Bronchial epithelial cell (primary cell): ENCODE results near the gene FEZ2. TPM values are rescaled to one million over a fixed set of nuclear protein-coding genes. Genes with fewer than 3 reads are reported as not detected.

Experiments used
- DNase-seq: peaks from one replicate; pipeline ENCODE4 v3.0.0-alpha.2; 2010; ENCODE audit warnings: low read depth
- FAIRE-seq: peaks from 2 replicates; lab custom pipeline; 2011; peaks lifted over from hg19 to GRCh38; lab: Jason Lieb, UNC
- H3K27me3 ChIP-seq: 2 replicates; pipeline ENCODE4 v1.5.1; 2011; ENCODE audit warnings: low read length; ENCODE audit not compliant: control insufficient read depth, insufficient read depth
- H3K36me3 ChIP-seq: 2 replicates; pipeline ENCODE4 v1.5.1; 2011; ENCODE audit warnings: low read length; ENCODE audit not compliant: control insufficient read depth, insufficient read depth
- H3K4me3 ChIP-seq: 2 replicates; pipeline ENCODE4 v1.5.1; 2011; ENCODE audit warnings: mild to moderate bottlenecking, low read depth, low read length, control low read depth
- CTCF ChIP-seq: IDR thresholded peaks from 2 replicates; pipeline ENCODE4 v1.5.1; 2011; ENCODE audit warnings: mild to moderate bottlenecking, moderate library complexity, low read length, control low read depth, inconsistent platforms; ENCODE audit not compliant: insufficient read depth, severe bottlenecking
- total RNA-seq: library from RNA; depleted of rRNA; stranded (reverse); fragments of >200 nt; gene quantifications from 2 replicates; pipeline ENCODE4 v1.2.1, GENCODE V29; 2014

The FEZ2 gene
- total RNA-seq, 1 donor from 2014 or later: 46.3 TPM

DNA sequence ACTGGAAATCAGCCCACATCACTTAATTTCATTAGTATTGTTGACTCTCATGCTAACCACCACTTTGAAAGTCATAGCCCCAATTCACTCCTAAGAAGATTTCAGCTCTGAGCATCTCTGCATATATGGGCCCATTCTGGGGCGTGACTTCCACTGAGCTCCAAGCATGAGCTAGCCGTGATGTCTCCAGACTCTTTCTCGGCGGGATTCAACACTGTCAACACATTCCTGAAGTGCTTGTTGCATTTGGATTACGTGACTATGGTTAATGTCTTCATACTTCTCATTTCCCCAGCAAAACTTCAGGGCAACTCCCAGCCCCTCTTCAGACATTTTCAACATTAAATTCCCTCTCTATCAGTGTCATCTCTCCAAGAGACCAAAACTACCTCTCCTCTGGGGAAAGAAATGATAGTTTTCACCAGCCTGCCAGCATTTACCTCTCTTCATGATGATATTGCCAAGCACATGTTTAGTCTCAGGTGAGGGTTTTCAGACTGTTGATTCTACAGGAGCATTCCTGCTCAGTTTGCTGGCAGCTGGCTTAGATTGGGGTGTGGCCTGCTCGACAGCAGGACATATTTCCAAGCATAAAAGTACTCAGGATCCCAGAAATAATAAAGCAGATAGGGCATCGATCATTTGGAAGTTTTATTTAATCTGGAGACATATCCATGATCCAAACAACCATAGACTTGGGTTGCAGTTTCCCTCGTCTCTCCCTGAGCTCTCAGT, 81.7 kb downstream of the FEZ2 start:
- no peak for TF ChIP-seq CTCF
- no peak overlapping the region for H3K4me3 ChIP-seq
- FAIRE-seq: no peak

DNA sequence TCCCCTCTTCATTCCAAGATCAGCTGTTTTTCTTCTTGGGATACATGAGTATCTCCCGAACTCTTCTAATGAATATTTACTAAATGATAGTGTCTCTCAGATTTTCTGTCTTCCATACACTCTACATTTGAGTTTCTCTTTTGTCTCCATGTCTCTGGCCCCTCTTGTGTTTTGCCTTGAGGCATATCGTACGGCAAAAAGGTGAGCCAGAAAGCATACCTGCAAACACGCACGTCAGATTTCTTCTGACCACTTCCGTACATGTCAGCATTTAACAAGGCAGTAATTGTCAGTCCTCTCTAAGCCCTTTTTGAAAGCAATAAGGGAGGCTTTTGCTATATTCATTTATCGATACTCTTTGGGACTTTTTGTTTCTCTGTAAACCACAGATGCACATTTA, 82.4 kb downstream of the FEZ2 start:
- no peak for DNase-seq
- no peak for FAIRE-seq
- TF ChIP-seq CTCF: no peak
- Histone ChIP-seq H3K27me3 (no peaks in the 10 kb centered on the region), H3K36me3 (peaks cover 26% of the 10 kb centered on the region), H3K4me3 (no peak overlapping the region)

More for the DNA sequence above, 81.7 kb downstream of the FEZ2 start:
- Histone ChIP-seq H3K27me3 (no peaks in the 10 kb centered on the region), H3K36me3 (peaks cover 24% of the 10 kb centered on the region)
- no peak for DNase-seq

GRCh38 chr2:36513661-36514060, 84.3 kb downstream of the FEZ2 start:
- H3K36me3 ChIP-seq: peaks cover 21% of the 10 kb centered on the region
- no peak for TF ChIP-seq CTCF
- no peak for DNase-seq
- FAIRE-seq: no peak
- H3K4me3 ChIP-seq: no peak overlapping the region
- no peaks in the 10 kb centered on the region for H3K27me3 ChIP-seq

DNA sequence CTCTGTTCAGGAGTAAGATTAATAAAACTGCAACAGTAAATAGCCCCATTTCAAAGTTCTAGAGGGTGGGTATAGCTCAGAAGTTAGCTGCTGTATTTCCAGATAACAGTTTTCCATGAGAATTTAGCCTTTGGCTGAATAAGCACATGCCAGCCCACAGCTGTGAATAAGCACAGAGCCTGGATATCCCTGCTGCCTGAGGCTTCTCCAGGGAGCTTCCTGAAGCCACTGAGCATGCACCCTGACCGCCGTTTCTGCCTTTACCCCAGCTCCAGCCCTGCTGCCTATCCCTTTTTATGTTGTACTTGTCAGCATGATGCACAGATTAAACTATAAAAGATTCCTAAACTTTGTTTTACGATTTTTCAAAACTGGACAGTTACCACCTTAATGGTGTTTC, 85.3 kb downstream of the FEZ2 start:
- Histone ChIP-seq H3K36me3 (peaks cover 21% of the 10 kb centered on the region), H3K4me3 (no peak overlapping the region), H3K27me3 (no peaks in the 10 kb centered on the region)
- FAIRE-seq (no peak), DNase-seq (no peak)
- TF ChIP-seq CTCF: no peak

- no peak for TF ChIP-seq CTCF
- peaks cover 15% of the 10 kb centered on the region for H3K36me3 ChIP-seq
- no peak overlapping the region for H3K4me3 ChIP-seq
- no peak for FAIRE-seq
- DNase-seq: no peak
- no peaks in the 10 kb centered on the region for H3K27me3 ChIP-seq
These were observed 85.9 kb downstream of the FEZ2 start for GRCh38 chr2:36511858-36512603.
